LHCN-M2 (cell line): ENCODE data around the gene CPSF7. TPM values are rescaled to one million over a fixed set of nuclear protein-coding genes. Genes with fewer than 3 reads are reported as not detected.
A peak's percentile ranks its signal among the peaks of the same experiment; 100 is the strongest.
"Not testable (repeated sequence)": the region's sequence is repeated elsewhere in the genome, so short reads cannot be mapped to it uniquely, and the experiment has no call there.

ENCODE experiments used
- DNase-seq: peaks from one replicate; pipeline ENCODE4 v3.0.0-alpha.2; 2012; ENCODE audit warnings: low read depth
- total RNA-seq: library from RNA; depleted of rRNA; stranded (reverse); fragments of >200 nt; gene quantifications from 2 replicates; pipeline ENCODE4 v1.2.3, GENCODE V29; 2014

CPSF7 gene
- total RNA-seq, 1 experiment from 2014 or later: 45.2 TPM

DNA sequence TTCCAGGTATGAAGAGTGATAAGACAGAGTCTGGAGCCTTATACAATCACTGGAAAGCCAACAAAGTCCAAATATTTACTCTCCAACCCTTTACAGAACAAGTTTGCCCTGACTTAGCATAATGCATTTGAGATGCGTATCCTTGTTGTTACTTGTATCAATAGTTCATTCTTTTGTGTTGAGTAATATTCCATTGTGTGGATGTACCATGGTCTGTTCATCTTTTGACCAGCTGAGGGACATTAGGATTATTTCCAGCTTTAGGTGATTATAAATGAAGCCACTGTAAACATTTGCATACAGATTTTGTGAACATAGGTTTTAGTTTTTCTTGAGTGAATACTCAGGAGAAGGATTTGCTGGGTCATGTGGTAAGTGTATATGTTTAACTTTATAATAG lies 9.8 kb upstream of the CPSF7 start:
- no peak for DNase-seq

DNA sequence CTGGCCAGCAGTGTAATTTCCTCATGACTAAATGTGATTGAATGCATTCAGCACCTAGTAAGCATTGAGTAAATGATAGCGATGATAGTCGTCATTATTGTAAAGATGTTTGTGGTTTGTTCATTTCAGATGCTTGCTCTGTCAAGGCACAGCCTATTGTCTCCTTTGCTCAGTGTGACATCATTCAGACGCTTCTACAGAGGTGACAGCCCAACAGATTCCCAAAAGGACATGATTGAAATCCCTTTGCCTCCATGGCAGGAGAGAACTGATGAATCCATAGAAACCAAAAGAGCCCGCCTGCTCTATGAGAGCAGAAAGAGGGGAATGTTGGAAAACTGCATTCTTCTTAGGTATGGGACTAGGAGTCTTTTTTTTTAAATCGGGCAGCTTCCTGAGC lies 7.7 kb upstream of the CPSF7 start:
- DNase-seq: no peak

- not testable (repeated sequence) for DNase-seq
Observed at GRCh38 chr11:61430839-61431238, 1.1 kb upstream of the CPSF7 start.

DNA sequence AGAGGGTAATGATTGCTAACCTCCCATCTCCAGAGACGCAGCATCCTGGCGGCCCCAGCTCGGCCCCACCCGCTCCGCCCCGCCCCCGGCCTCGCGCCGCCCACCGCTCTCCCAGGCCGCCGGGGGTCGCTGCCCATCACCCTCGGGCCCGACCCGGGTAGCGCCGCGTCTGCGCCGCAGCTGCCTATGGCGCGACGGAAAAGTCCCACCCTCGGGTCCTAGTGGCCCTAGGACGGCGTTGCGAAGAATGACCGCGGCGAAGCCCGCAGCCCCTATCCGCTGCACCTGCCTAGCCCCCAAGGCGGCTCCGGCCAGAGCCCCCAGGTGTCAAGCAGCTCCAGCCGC lies 457 bp downstream of the CPSF7 start:
- peak; percentile 66 for DNase-seq

- DNase-seq: no peak
Observed at GRCh38 chr11:61425367-61426131, 4.2 kb downstream of the CPSF7 start.

DNA sequence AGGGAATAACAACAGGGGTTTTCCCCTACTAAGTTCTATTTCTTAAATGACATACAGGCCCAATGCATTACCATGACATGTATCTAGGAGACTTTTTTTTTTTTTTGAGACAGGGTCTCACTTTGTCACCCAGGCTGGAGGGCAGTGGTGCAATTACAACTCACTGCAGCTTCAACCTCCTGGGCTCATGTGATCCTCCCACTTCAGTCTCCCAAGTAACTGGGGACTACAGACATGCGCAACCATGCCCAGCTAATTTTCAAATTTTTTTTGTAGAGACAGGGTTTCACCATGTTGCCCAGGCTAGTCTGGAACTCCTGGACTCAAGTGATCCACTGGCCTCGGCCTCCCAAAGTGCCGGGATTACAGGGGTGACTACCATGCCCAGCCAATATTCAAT lies 7.5 kb downstream of the CPSF7 start:
- no peak for DNase-seq

GRCh38 chr11:61418136-61418535 lies 11.6 kb downstream of the CPSF7 start:
- peak; percentile 33 for DNase-seq

DNA sequence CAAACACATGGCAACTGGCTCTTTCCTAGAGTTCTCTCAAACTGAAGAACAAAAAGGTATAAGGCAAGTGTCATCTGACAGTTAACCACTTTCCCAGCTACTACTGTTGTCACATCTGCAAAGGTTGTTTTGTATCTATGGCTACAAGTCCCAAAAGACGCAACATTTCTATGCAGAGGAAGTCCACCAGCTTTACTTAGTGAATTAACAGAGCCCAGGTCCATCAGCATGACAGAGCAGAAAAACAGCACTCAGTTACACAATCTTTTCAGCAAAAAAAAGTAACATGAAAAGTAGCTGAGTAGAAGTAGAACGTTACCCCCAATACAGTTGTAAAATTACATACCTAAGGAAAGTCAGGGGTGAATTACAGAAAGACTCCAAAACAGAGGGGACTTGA lies 12.1 kb downstream of the CPSF7 start:
- peak; percentile 17 for DNase-seq

- DNase-seq: no peak
Observed at GRCh38 chr11:61416941-61417340, 12.8 kb downstream of the CPSF7 start.

DNA sequence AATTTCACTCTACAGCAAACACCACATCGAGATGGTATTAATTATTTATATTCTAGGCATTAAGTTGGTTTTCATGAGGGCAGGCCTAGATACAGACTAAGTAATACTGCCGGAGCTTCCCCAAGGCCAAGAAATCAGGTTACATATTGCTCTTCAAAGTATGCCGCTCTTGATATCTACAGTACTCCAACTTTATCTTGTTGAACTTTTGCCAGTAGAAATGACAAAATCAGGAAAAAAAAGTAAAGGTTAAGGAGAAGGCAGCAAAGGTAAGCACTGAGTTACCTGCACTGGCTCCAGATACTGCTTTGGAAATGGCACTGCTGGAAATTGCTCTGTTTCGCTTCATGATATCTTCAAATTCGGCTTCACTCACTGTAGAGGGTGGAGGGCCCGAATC lies 14.4 kb downstream of the CPSF7 start:
- no peak for DNase-seq

DNA sequence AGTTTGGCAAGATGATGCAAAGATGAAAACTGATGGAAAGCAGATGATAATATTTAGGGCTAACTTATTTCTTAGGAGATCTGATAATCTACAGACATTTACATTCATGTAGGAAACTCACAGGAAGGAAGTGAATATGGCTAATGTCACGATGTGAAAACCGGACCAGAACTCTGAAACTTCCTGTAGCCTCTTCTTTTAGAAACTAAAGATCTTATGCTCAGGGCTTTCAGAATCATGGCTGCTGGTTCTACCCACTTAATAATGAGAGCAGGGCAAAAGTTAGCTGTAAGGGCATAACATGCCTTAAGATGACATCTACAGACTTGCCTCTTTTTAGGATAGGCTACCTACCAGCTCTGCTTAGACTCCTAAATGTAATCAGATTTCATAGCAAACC lies 15.2 kb downstream of the CPSF7 start:
- DNase-seq: no peak

DNA sequence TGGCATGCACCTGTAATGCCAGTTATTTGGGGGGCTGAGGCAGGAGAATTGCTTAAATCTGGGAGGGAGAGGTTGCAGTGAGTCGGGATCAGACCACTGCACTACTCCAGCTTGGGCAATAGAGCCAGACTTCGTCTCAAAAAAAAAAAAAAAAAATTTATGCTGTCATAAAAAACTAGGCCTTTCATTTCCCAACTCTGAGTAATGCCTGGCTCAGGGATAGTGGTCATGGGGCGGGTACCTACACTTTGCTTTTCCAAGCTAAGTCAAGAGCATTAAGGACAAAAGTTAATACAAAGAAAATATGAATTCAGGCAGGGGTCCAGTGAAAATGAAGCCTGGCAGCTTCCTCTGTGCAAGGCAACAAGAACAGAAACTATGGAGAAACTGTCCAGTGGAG lies 16.3 kb downstream of the CPSF7 start:
- DNase-seq: peak; percentile 38

GRCh38 chr11:61411589-61411988 lies 18.2 kb downstream of the CPSF7 start:
- DNase-seq: no peak

- DNase-seq: no peak
Observed at GRCh38 chr11:61406991-61407728, 22.6 kb downstream of the CPSF7 start.

- DNase-seq: peak; percentile 68
Observed at GRCh38 chr11:61406067-61406466, 23.7 kb downstream of the CPSF7 start.

DNA sequence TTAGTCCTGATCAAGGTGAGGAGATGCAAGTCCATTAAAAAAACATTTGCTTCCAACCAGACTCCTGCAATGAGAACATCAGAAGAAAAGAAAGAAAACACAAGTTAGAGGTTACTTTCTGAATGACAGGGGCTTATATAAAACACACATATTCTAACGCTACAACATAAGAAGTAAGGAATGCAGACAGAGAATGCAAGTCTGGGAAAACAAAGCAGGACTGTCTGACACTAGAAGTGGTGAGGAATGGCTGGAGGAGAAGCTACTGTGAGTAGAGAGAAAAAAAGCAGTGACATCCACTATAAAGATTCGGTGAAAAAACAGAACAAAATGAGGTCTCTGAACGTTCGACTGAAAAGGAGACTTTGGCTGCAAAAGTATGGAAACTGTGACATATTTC lies 25.1 kb downstream of the CPSF7 start:
- DNase-seq: no peak

GRCh38 chr11:61404103-61404502 lies 25.7 kb downstream of the CPSF7 start:
- no peak for DNase-seq

DNA sequence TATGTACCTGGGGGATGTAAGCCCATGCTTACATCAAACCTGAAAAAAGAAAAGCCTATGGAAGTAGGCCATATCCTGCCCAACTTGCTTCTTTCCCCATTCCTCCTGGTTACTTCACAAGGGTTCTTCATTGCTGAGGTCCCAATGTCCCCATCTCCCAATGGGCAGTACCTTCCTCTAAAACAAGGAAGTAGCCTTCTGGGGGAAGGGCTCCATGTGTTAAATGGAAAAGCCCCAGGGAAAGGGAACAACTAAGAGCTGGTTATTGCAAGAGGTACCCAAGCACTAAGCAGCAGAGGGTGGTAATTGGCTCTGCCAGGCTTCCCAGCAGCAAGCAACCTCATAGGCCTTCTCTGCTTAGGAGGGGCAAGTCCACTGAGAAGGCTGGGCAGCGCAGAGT lies 26.1 kb downstream of the CPSF7 start:
- no peak for DNase-seq

- DNase-seq: no peak
Observed at GRCh38 chr11:61401573-61401972, 28.2 kb downstream of the CPSF7 start.

DNA sequence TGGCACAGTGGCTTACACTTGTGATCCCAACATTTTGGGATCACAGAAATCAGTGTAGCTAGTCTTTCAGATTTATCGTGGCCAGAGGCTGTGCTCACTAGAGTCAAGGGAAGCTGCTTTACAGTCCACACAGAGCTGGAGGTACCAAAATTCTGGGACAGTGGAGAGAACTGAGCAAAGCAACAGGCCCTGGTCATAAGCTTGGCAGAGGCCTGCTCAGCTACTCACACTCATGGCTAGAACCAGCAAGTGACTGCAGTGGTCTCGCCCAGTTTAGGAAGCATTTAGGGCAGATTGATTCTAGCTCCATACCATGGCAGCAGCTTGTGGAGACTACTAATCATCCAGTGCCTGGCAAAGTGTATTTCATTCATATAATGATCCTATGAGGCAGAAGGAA lies 28.6 kb downstream of the CPSF7 start:
- DNase-seq: no peak

- no peak for DNase-seq
Observed at GRCh38 chr11:61392981-61393595, 36.7 kb downstream of the CPSF7 start.

DNA sequence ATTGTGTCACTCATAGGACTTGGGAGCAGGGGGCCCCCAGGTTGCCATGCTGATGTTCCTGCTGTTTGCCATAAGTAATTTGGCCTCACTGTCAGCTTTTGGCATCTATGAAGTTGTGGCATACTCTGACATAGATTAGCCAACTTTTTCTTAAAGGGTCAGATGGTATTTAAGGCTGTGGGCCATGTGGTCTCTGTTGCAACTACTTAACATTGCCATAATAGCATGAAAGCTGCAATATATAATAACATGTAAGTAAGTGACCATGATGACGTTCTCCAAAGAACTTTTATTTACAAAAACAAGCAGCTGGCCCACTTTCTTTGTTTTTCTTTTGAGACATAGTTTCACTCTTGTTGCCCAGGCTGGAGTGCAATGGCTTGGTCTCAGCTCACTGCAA lies 39.6 kb downstream of the CPSF7 start:
- no peak for DNase-seq
